ENCODE results near the gene PIM1. TPM values are rescaled to one million over a fixed set of nuclear protein-coding genes. Genes with fewer than 3 reads are reported as not detected.

The PIM1 gene
- total RNA-seq, 1 experiment from 2014 or later = 47.5 TPM

GRCh38 chr6:37208793-37209192 is 38.8 kb downstream of the PIM1 start:
- no peak for TF ChIP-seq CTCF (conservative IDR thresholded peaks at IDR 0.05)
- Histone ChIP-seq H4K91ac (ENCODE audit: insufficient read length, low read depth, low read length) (no peak overlapping the region), H3K4me2 (ENCODE audit: insufficient read depth, insufficient read length, low read length) (no peak overlapping the region), H3K79me2 (ENCODE audit: insufficient read depth, low read length) (no peaks in the 10 kb centered on the region), H2BK20ac (ENCODE audit: low read depth, low read length, poor library complexity, severe bottlenecking) (no peak overlapping the region), H3T11ph (ENCODE audit: low read length) (no peak overlapping the region), H2AFZ (ENCODE audit: low read length) (no peak overlapping the region), H4K8ac (replicated peaks; ENCODE audit: insufficient read length, low read depth, low read length) (no peak overlapping the region), H3K23ac (ENCODE audit: insufficient read length, low read depth, low read length) (no peak overlapping the region), H3K4ac (ENCODE audit: low read depth, low read length) (no peak overlapping the region), H3K18ac (ENCODE audit: insufficient read length, low read depth, low read length) (no peak overlapping the region), H2BK15ac (ENCODE audit: low read depth, low read length) (no peak overlapping the region), H4K20me1 (ENCODE audit: control insufficient read depth, insufficient read depth, insufficient read length) (no peaks in the 10 kb centered on the region), H3K4me1 (ENCODE audit: insufficient read depth, low read length) (no peaks in the 10 kb centered on the region; the same call in 1 of the 2 replicates), H3K27ac (ENCODE audit: insufficient read length, low read depth, low read length) (no peak overlapping the region), H2BK12ac (ENCODE audit: insufficient read length, low read depth, low read length) (no peak overlapping the region), H3K23me2 (ENCODE audit: insufficient read length, low read depth, low read length, poor library complexity, severe bottlenecking) (no peaks in the 10 kb centered on the region), H2BK5ac (ENCODE audit: insufficient read length, low read length) (no peak overlapping the region), H2BK120ac (ENCODE audit: low read depth, low read length, poor library complexity, severe bottlenecking) (no peak overlapping the region), H4K5ac (ENCODE audit: insufficient read length, low read depth, low read length) (no peak overlapping the region), H2AK5ac (ENCODE audit: insufficient read length, low read length) (no peak overlapping the region), H3K79me1 (ENCODE audit: insufficient read depth, low read depth, low read length, poor library complexity, severe bottlenecking) (no peaks in the 10 kb centered on the region), H3K9ac (ENCODE audit: extremely low read depth, insufficient read length, low read length) (no peak overlapping the region), H3K56ac (ENCODE audit: insufficient read length, low read depth, low read length) (no peak overlapping the region), H3K14ac (ENCODE audit: insufficient read depth, low read length) (no peak overlapping the region), H3K27me3 (ENCODE audit: insufficient read depth, low read length) (no peaks in the 10 kb centered on the region), H3K9me3 (ENCODE audit: control insufficient read depth, low read depth, low read length) (no peaks in the 10 kb centered on the region)
- Mint-ChIP-seq H3K4me3 (no peak overlapping the region), H3K36me3 (ENCODE audit: insufficient read depth in 1 of 3, low read depth in 3 of 3) (no peaks in the 10 kb centered on the region), H3K27me3 (ENCODE audit: low read depth) (no peaks in the 10 kb centered on the region), H3K27ac (no peak overlapping the region), H3K9me3 (peaks cover 0 to 2% of the 10 kb centered on the region in 2 experiments; a peak in 1 of 5 replicates), H3K4me1 (peaks cover 2 to 5% of the 10 kb centered on the region in 2 experiments)
- no peak for DNase-seq
- WGBS (ENCODE audit: extremely low coverage, insufficient read length, low lambda C conversion rate) = no CpG with 5 or more reads among the region's 7 CpGs
